SK-N-SH (cell line): ENCODE measurements around the gene WDR90. TPM values are rescaled to one million over a fixed set of nuclear protein-coding genes. Genes with fewer than 3 reads are reported as not detected.

ENCODE experiments used
- CTCF ChIA-PET: fragments of 300-600, 350-600 bp; formaldehyde crosslinking; extraction: SDS; loops from one replicate; lab custom pipeline; 2021; lab: Yijun Ruan, JAX
- POLR2A ChIA-PET: fragments of 350-600 bp; sonication (Branson Sonifier 250); formaldehyde crosslinking; extraction: SDS; loops from one replicate; lab custom pipeline; 2020; ENCODE audit warnings: antibody characterized with exemption, inconsistent platforms; lab: Yijun Ruan, JAX
- DNase-seq: peaks from one replicate; pipeline ENCODE4 v3.0.0; 2012
- H2AFZ ChIP-seq: fragments of 200-600 bp; sonication (generic); 2 replicates; pipeline ENCODE4 v1.8.1; 2016; ENCODE audit warnings: antibody characterized with exemption, mild to moderate bottlenecking, low read depth
- H3F3A ChIP-seq: fragments of 200-600 bp; sonication (generic); replicated peaks from 2 replicates; pipeline ENCODE3; 2016; ENCODE audit warnings: antibody characterized with exemption, mild to moderate bottlenecking; ENCODE audit not compliant: insufficient read depth
- H3K27ac ChIP-seq, 2 experiments: fragments of 200-500 bp in 1 of 2; fragments of 200-600 bp in 1 of 2; sonication (Bioruptor generic) in 1 of 2; sonication (generic), shearing (Covaris generic) in 1 of 2; 2 replicates each; pipeline versions ENCODE4 v1.5.1 to v1.6.1; 2014 to 2016; ENCODE audit warnings: low read depth in 2 of 2, inconsistent platforms in 1 of 2, low read length in 1 of 2, mild to moderate bottlenecking in 1 of 2, mixed read lengths in 1 of 2
- H3K27me3 ChIP-seq: fragments of 200-600 bp; sonication (generic), shearing (Covaris generic); 2 replicates; pipeline ENCODE4 v1.6.1; 2016; ENCODE audit warnings: mixed run types; ENCODE audit not compliant: insufficient read depth
- H3K36me3 ChIP-seq, 2 experiments: fragments of 200-500 bp in 1 of 2; fragments of 200-600 bp in 1 of 2; sonication (Bioruptor generic) in 1 of 2; sonication (generic) in 1 of 2; replicated peaks in 1 of 2; 2 replicates each; pipeline versions ENCODE3 to v1.5.1; 2014 to 2016; ENCODE audit warnings: low read length in 1 of 2, mild to moderate bottlenecking in 1 of 2; ENCODE audit not compliant: insufficient read depth in 2 of 2, control insufficient read depth in 1 of 2
- H3K4me1 ChIP-seq, 2 experiments: fragments of 200-500 bp in 1 of 2; fragments of 200-600 bp in 1 of 2; sonication (Bioruptor generic) in 1 of 2; sonication (generic), shearing (Covaris generic) in 1 of 2; 2 replicates each; pipeline versions ENCODE4 v1.5.1 to v1.6.1; 2014 to 2016; ENCODE audit warnings: low read depth in 1 of 2, low read length in 1 of 2, mixed run types in 1 of 2; ENCODE audit not compliant: insufficient read depth in 2 of 2, control insufficient read depth in 1 of 2
- H3K4me2 ChIP-seq: fragments of 200-600 bp; sonication (generic), shearing (Covaris generic); 2 replicates; pipeline ENCODE4 v1.6.1; 2017; ENCODE audit warnings: mixed run types
- H3K4me3 ChIP-seq, 2 experiments: fragments of 200-500 bp in 1 of 2; fragments of 200-600 bp in 1 of 2; sonication (Bioruptor generic) in 1 of 2; sonication (generic), shearing (Covaris generic) in 1 of 2; 2 replicates each; pipeline versions ENCODE4 v1.5.1 to v1.8.1; 2014 to 2016; ENCODE audit warnings: low read depth in 2 of 2, inconsistent platforms in 1 of 2, low read length in 1 of 2, mild to moderate bottlenecking in 1 of 2, mixed read lengths in 1 of 2, moderate library complexity in 1 of 2
- H3K79me2 ChIP-seq: fragments of 200-600 bp; sonication (generic); 2 replicates; pipeline ENCODE4 v1.8.1; 2017; ENCODE audit warnings: mild to moderate bottlenecking; ENCODE audit not compliant: insufficient read depth
- H3K9ac ChIP-seq: fragments of 200-600 bp; sonication (generic); 2 replicates; pipeline ENCODE4 v1.6.1; 2017; ENCODE audit warnings: mixed run types
- H3K9me2 ChIP-seq: fragments of 200-600 bp; sonication (generic); 2 replicates; pipeline ENCODE4 v1.6.1; 2017; ENCODE audit warnings: mixed run types
- H3K9me3 ChIP-seq: fragments of 200-600 bp; sonication (generic); 2 replicates; pipeline ENCODE4 v1.6.1; 2017; ENCODE audit warnings: mixed run types, mild to moderate bottlenecking, moderate library complexity
- H4K20me1 ChIP-seq: fragments of 200-600 bp; sonication (generic); 2 replicates; pipeline ENCODE4 v1.6.1; 2017; ENCODE audit warnings: mild to moderate bottlenecking, mixed run types; ENCODE audit not compliant: insufficient read depth
- CHD2 ChIP-seq: fragments of 150-350 bp; IDR thresholded peaks from 2 replicates; pipeline ENCODE4 v1.6.1; 2018; ENCODE audit warnings: low read length; ENCODE audit not compliant: partially characterized antibody
- ELF1 ChIP-seq: IDR thresholded peaks from 2 replicates; pipeline ENCODE4 v1.4.0; 2012
- EP300 ChIP-seq, 2 experiments: IDR thresholded peaks; 2 replicates each; pipeline versions ENCODE4 v1.4.0 to v1.6.1; 2012; ENCODE audit warnings: borderline replicate concordance in 1 of 2, low read depth in 1 of 2, low read length in 1 of 2
- FOSL2 ChIP-seq: IDR thresholded peaks from 2 replicates; pipeline ENCODE4 v1.4.0; 2012; ENCODE audit warnings: low read depth, mild to moderate bottlenecking, moderate library complexity, borderline replicate concordance
- FOXJ3 ChIP-seq: sonication (generic); formaldehyde crosslinking; IDR thresholded peaks from 2 replicates; pipeline ENCODE4 v1.5.1; 2020; ENCODE audit warnings: mild to moderate bottlenecking, missing genetic modification reagents
- FOXM1 ChIP-seq: IDR thresholded peaks from 2 replicates; pipeline ENCODE4 v1.4.0; 2012; ENCODE audit warnings: low read depth, mild to moderate bottlenecking
- GABPA ChIP-seq: IDR thresholded peaks from 2 replicates; pipeline ENCODE4 v1.4.0; 2012; ENCODE audit warnings: low read depth, mild to moderate bottlenecking
- GATA2 ChIP-seq: sonication (generic); formaldehyde crosslinking; IDR thresholded peaks from 2 replicates; pipeline ENCODE4 v1.5.0; 2020; ENCODE audit warnings: mild to moderate bottlenecking, missing genetic modification reagents
- JUND ChIP-seq: IDR thresholded peaks from 2 replicates; pipeline ENCODE4 v1.4.0; 2012
- MXI1 ChIP-seq: IDR thresholded peaks from 2 replicates; pipeline ENCODE4 v1.6.1; 2012; ENCODE audit warnings: mild to moderate bottlenecking, low read depth, low read length, improper control_type of control experiment
- NRF1 ChIP-seq: IDR thresholded peaks from 2 replicates; pipeline ENCODE4 v1.6.1; 2012; ENCODE audit warnings: low read depth, mild to moderate bottlenecking, low read length
- POLR2AphosphoS5 ChIP-seq: IDR thresholded peaks from 2 replicates; pipeline ENCODE4 v1.6.1; 2012; ENCODE audit warnings: low read depth, low read length
- RAD21 ChIP-seq: IDR thresholded peaks from 2 replicates; pipeline ENCODE4 v1.6.1; 2012; ENCODE audit warnings: mild to moderate bottlenecking, low read length
- RFX5 ChIP-seq: IDR thresholded peaks from 2 replicates; pipeline ENCODE4 v1.6.1; 2012; ENCODE audit warnings: mild to moderate bottlenecking, improper control_type of control experiment, low read length
- RXRA ChIP-seq: IDR thresholded peaks from 2 replicates; pipeline ENCODE4 v1.4.0; 2012; ENCODE audit warnings: low read depth, mild to moderate bottlenecking, borderline replicate concordance
- SMC3 ChIP-seq: IDR thresholded peaks from 2 replicates; pipeline ENCODE4 v1.6.1; 2012; ENCODE audit warnings: low read depth, low read length, improper control_type of control experiment
- TAF1 ChIP-seq: IDR thresholded peaks from 2 replicates; pipeline ENCODE4 v1.6.1; 2012; ENCODE audit warnings: low read depth, mild to moderate bottlenecking, low read length, moderate library complexity, borderline replicate concordance
- TCF12 ChIP-seq: IDR thresholded peaks from 2 replicates; pipeline ENCODE4 v1.4.0; 2012
- YY1 ChIP-seq: IDR thresholded peaks from 2 replicates; pipeline ENCODE4 v1.4.0; 2012; ENCODE audit warnings: low read depth, mild to moderate bottlenecking
- WGBS: methylation state at CpG from one replicate; pipeline ENCODE4 v1.1.6; 2017; ENCODE audit warnings: low lambda C conversion rate; 5-methylcytosine and 5-hydroxymethylcytosine counted together
- polyA plus RNA-seq, 3 experiments: library from polyadenylated mRNA; depleted of rRNA; stranded (reverse); fragments of >200 nt; gene quantifications; 2 replicates each; pipeline ENCODE4 v1.2.3, GENCODE V29; 2012
- TF ChIP-seq, protein P1 (sequence below): IDR thresholded peaks from 2 replicates; pipeline ENCODE4 v1.4.0; 2012; ENCODE audit warnings: low read depth, borderline replicate concordance
- TF ChIP-seq, protein P2 (sequence below): IDR thresholded peaks from 2 replicates; pipeline ENCODE4 v1.6.1; 2012; ENCODE audit warnings: mild to moderate bottlenecking, low read depth, low read length, moderate library complexity
- TF ChIP-seq, protein P3 (sequence below): fragments of 150-350 bp; IDR thresholded peaks from 2 replicates; pipeline ENCODE4 v1.6.1; 2017; ENCODE audit warnings: antibody characterized with exemption, low read length, low read depth, borderline replicate concordance
- TF ChIP-seq, protein P4 (sequence below): IDR thresholded peaks from 2 replicates; pipeline ENCODE4 v1.4.0; 2012; ENCODE audit warnings: low read depth
- TF ChIP-seq, protein P5 (sequence below): IDR thresholded peaks from 2 replicates; pipeline ENCODE4; 2012

Gene WDR90
- polyA plus RNA-seq (2012; rRNA removed): 30.5 and 32.0 TPM in 2 replicates
- 4.7 and 7.3 TPM in 2 replicates for polyA plus RNA-seq (2012; cell fraction: cytosol; rRNA removed)
- polyA plus RNA-seq (2012; cell fraction: nucleus; rRNA removed): 255 and 330 TPM in 2 replicates

DNA sequence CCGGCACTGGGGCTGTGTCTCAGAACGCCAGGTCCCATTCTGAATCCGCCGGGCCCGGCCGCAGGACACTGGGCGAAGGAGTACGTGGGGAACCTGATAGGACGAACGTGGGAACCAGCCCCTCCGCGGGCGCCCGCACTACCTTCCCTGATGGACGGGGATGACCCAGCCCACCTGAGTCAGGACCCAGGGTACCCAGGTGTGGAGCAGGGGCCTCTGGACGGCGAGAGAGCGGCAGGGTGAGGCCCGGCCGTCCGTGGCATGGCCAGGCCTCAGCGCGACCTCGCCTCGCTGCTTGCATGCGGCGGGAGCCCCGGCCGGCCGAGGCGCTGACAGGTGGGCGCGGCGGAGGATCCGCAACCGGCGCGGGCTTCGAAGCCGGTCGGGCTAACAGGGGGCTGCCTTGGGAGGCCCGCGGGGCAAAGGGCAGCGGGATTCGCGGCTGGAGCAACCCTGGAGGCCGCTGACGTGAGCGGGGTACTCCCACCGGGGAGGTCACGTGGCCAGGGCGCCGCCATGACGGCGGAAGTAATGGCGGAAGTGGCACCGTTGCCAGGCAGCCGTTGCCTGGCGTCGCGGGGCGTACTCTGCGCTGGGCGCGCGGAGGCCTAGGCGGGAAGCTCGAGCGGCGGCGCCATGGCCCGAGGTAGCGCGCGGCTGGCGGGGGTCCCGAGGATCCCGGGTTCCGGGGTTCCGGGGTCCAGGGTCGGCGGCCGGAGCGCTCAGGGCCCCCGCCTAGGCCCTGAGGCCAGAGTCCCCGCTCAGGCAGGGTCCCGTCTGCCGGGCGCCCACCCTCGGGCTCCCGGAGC, at the start of gene WDR90:
WDR90 (plus strand) TSS at position 585 of the 809 bp plus-strand sequence; CDS start at position 637, 52 bp downstream.
- H4K20me1 ChIP-seq: no peaks in the 10 kb centered on the region
- no peaks in the 10 kb centered on the region for H3K9me2 ChIP-seq
- peaks cover 4 to 29% of the 10 kb centered on the region in 2 experiments; a peak in 2 of 4 replicates for H3K4me1 ChIP-seq
- H3K27ac ChIP-seq: peak within 1 kb of the TSS; percentile 77 to 80
- peak within 1 kb of the TSS; percentile 85 for H3K9ac ChIP-seq
- peaks cover 0 to 11% of the 10 kb centered on the region in 2 experiments for H3K36me3 ChIP-seq
- 24% methylated on average over 8 of the region's 91 CpGs for WGBS
- peak within 1 kb of the TSS; percentile 91 for H3K4me2 ChIP-seq
- peak; percentile 99 for DNase-seq
- H3K27me3 ChIP-seq: no peaks in the 10 kb centered on the region
- peak within 1 kb of the TSS; percentile 65; the same call in 1 of the 2 replicates for H2AFZ ChIP-seq
- peaks cover 19% of the 10 kb centered on the region; the same call in 1 of the 2 replicates for H3K79me2 ChIP-seq
- peaks cover 5% of the 10 kb centered on the region for H3F3A ChIP-seq
- CTCF ChIA-PET: interaction anchor here (0.7 to 7.8 kb wide), 22 partner anchors 10 to 257 kb away, joined by 3 to 92 read pairs (median 5); partner anchors contain the start of genes METTL26, RHBDL1, RHOT2 and STUB1
- H3K9me3 ChIP-seq: no peaks in the 10 kb centered on the region
- POLR2A ChIA-PET: interaction anchor here (0.7 to 1.6 kb wide), 8 partner anchors 10 to 79 kb away, joined by 3 to 5 read pairs (median 3); partner anchors contain the start of genes METTL26 and STUB1
- H3K4me3 ChIP-seq: peak within 1 kb of the TSS; percentile 70 to 76
- TF ChIP-seq, protein P1, sequence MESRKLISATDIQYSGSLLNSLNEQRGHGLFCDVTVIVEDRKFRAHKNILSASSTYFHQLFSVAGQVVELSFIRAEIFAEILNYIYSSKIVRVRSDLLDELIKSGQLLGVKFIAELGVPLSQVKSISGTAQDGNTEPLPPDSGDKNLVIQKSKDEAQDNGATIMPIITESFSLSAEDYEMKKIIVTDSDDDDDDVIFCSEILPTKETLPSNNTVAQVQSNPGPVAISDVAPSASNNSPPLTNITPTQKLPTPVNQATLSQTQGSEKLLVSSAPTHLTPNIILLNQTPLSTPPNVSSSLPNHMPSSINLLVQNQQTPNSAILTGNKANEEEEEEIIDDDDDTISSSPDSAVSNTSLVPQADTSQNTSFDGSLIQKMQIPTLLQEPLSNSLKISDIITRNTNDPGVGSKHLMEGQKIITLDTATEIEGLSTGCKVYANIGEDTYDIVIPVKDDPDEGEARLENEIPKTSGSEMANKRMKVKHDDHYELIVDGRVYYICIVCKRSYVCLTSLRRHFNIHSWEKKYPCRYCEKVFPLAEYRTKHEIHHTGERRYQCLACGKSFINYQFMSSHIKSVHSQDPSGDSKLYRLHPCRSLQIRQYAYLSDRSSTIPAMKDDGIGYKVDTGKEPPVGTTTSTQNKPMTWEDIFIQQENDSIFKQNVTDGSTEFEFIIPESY: no peak
- no peak for TF ChIP-seq FOSL2
- no peak for TF ChIP-seq NRF1
- no peak for TF ChIP-seq TCF12
- no peak for TF ChIP-seq GATA2 (CRISPR knock-in tag)
- TF ChIP-seq FOXJ3: no peak
- TF ChIP-seq RAD21: no peak
- peak; percentile 73; the same call in 1 of the 2 replicates for TF ChIP-seq TAF1
- peak; percentile 85 for TF ChIP-seq GABPA
- no peak for TF ChIP-seq RFX5
- no peak for TF ChIP-seq JUND
- TF ChIP-seq, protein P2, sequence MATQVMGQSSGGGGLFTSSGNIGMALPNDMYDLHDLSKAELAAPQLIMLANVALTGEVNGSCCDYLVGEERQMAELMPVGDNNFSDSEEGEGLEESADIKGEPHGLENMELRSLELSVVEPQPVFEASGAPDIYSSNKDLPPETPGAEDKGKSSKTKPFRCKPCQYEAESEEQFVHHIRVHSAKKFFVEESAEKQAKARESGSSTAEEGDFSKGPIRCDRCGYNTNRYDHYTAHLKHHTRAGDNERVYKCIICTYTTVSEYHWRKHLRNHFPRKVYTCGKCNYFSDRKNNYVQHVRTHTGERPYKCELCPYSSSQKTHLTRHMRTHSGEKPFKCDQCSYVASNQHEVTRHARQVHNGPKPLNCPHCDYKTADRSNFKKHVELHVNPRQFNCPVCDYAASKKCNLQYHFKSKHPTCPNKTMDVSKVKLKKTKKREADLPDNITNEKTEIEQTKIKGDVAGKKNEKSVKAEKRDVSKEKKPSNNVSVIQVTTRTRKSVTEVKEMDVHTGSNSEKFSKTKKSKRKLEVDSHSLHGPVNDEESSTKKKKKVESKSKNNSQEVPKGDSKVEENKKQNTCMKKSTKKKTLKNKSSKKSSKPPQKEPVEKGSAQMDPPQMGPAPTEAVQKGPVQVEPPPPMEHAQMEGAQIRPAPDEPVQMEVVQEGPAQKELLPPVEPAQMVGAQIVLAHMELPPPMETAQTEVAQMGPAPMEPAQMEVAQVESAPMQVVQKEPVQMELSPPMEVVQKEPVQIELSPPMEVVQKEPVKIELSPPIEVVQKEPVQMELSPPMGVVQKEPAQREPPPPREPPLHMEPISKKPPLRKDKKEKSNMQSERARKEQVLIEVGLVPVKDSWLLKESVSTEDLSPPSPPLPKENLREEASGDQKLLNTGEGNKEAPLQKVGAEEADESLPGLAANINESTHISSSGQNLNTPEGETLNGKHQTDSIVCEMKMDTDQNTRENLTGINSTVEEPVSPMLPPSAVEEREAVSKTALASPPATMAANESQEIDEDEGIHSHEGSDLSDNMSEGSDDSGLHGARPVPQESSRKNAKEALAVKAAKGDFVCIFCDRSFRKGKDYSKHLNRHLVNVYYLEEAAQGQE: no peak
- peak; percentile 99 for TF ChIP-seq MXI1
- TF ChIP-seq ELF1: peak; percentile 72
- TF ChIP-seq YY1: peak; percentile 93
- no peak for TF ChIP-seq RXRA
- TF ChIP-seq FOXM1: no peak
- TF ChIP-seq, protein P3, sequence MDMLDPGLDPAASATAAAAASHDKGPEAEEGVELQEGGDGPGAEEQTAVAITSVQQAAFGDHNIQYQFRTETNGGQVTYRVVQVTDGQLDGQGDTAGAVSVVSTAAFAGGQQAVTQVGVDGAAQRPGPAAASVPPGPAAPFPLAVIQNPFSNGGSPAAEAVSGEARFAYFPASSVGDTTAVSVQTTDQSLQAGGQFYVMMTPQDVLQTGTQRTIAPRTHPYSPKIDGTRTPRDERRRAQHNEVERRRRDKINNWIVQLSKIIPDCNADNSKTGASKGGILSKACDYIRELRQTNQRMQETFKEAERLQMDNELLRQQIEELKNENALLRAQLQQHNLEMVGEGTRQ: peak; percentile 78
- no peak for TF ChIP-seq EP300 (IDR thresholded peaks at IDR 0.05; ENCODE audit: borderline replicate concordance in 1 of 2, low read depth in 1 of 2, low read length in 1 of 2)
- TF ChIP-seq, protein P4, sequence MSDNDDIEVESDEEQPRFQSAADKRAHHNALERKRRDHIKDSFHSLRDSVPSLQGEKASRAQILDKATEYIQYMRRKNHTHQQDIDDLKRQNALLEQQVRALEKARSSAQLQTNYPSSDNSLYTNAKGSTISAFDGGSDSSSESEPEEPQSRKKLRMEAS: peak; percentile 95
- TF ChIP-seq CHD2: peak; percentile 67
- TF ChIP-seq POLR2AphosphoS5: 0 out of 2 replicates have a peak, but pooled peaks have one; percentile 49
- TF ChIP-seq, protein P5, sequence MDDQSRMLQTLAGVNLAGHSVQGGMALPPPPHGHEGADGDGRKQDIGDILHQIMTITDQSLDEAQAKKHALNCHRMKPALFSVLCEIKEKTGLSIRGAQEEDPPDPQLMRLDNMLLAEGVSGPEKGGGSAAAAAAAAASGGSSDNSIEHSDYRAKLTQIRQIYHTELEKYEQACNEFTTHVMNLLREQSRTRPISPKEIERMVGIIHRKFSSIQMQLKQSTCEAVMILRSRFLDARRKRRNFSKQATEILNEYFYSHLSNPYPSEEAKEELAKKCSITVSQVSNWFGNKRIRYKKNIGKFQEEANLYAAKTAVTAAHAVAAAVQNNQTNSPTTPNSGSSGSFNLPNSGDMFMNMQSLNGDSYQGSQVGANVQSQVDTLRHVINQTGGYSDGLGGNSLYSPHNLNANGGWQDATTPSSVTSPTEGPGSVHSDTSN: no peak
- TF ChIP-seq SMC3: no peak
